HG03457 (cell line): ENCODE data around the gene RSL24D1.

ENCODE experiments used
- ATAC-seq: cut with Tn5 transposase; IDR thresholded peaks from one replicate; pipeline ENCODE4 v1.9.1; 2021; ENCODE audit warnings: moderate number of reproducible peaks; ENCODE audit not compliant: unreplicated experiment

The RSL24D1 gene

GRCh38 chr15:55196458-55197361 is at the start of gene RSL24D1:
TSS of gene RSL24D1 (minus strand) at chr15:55196941. CDS start at chr15:55196890, 51 bp downstream.
- ATAC-seq = peak; percentile 95

GRCh38 chr15:55245059-55245458 is 48.3 kb upstream of the RSL24D1 start:
- ATAC-seq = no peak

- no peak for ATAC-seq
Observed at GRCh38 chr15:55241891-55242290, 45.1 kb upstream of the RSL24D1 start.

GRCh38 chr15:55241186-55241585 is 44.4 kb upstream of the RSL24D1 start:
- no peak for ATAC-seq

- ATAC-seq = no peak
Observed at GRCh38 chr15:55240125-55240760, 43.5 kb upstream of the RSL24D1 start.

- ATAC-seq = no peak
Observed at GRCh38 chr15:55239440-55240124, 42.8 kb upstream of the RSL24D1 start.

- ATAC-seq = no peak
Observed at GRCh38 chr15:55238877-55239276, 42.1 kb upstream of the RSL24D1 start.

- ATAC-seq = no peak
Observed at GRCh38 chr15:55237219-55238130, 40.7 kb upstream of the RSL24D1 start.

- ATAC-seq = no peak
Observed at GRCh38 chr15:55235546-55236036, 38.9 kb upstream of the RSL24D1 start.

- ATAC-seq = no peak
Observed at GRCh38 chr15:55234800-55235104, 38.0 kb upstream of the RSL24D1 start.

GRCh38 chr15:55234104-55234799 is 37.5 kb upstream of the RSL24D1 start:
- ATAC-seq = no peak

- no peak for ATAC-seq
Observed at GRCh38 chr15:55231455-55231854, 34.7 kb upstream of the RSL24D1 start.

GRCh38 chr15:55230953-55231352 is 34.2 kb upstream of the RSL24D1 start:
- no peak for ATAC-seq

GRCh38 chr15:55230051-55230670 is 33.4 kb upstream of the RSL24D1 start:
- no peak for ATAC-seq

- no peak for ATAC-seq
Observed at GRCh38 chr15:55226127-55226526, 29.4 kb upstream of the RSL24D1 start.

GRCh38 chr15:55224892-55225291 is 28.2 kb upstream of the RSL24D1 start:
- peak; percentile 36 for ATAC-seq

- ATAC-seq = peak; percentile 44
Observed at GRCh38 chr15:55222588-55222987, 25.8 kb upstream of the RSL24D1 start.

GRCh38 chr15:55221090-55222011 is 24.6 kb upstream of the RSL24D1 start:
- ATAC-seq = peak; percentile 41
